ENCODE measurements around the gene THOC7.

THOC7 gene

DNA sequence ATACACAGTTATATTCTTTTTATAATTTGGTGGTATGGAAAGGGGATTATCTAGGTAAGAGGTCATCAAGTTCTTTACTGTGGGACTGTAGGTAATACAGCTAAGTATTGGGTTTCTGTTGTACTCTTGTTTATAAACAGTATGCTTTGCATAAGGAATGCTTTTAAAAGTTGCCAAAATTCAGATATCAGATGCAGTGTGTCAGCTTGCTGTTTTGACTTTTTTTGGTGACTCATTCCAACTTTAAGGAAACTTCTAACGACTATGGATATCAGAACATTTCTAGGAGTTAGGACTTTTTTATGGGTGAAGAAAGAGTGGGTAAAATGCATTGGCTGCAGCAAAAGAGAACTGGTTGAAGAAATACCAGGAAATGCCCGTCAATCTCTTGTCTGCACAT, 45.8 kb upstream of the THOC7 start:
- DNase-seq (ENCODE audit: low read depth) = no peak
- no peak overlapping the region for H3K4me3 ChIP-seq (ENCODE audit: low read depth, low read length)
- TF ChIP-seq, protein P1, sequence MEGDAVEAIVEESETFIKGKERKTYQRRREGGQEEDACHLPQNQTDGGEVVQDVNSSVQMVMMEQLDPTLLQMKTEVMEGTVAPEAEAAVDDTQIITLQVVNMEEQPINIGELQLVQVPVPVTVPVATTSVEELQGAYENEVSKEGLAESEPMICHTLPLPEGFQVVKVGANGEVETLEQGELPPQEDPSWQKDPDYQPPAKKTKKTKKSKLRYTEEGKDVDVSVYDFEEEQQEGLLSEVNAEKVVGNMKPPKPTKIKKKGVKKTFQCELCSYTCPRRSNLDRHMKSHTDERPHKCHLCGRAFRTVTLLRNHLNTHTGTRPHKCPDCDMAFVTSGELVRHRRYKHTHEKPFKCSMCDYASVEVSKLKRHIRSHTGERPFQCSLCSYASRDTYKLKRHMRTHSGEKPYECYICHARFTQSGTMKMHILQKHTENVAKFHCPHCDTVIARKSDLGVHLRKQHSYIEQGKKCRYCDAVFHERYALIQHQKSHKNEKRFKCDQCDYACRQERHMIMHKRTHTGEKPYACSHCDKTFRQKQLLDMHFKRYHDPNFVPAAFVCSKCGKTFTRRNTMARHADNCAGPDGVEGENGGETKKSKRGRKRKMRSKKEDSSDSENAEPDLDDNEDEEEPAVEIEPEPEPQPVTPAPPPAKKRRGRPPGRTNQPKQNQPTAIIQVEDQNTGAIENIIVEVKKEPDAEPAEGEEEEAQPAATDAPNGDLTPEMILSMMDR (IDR thresholded peaks at IDR 0.05; ENCODE audit: control insufficient read depth, extremely low read depth, insufficient read depth) = no peak

DNA sequence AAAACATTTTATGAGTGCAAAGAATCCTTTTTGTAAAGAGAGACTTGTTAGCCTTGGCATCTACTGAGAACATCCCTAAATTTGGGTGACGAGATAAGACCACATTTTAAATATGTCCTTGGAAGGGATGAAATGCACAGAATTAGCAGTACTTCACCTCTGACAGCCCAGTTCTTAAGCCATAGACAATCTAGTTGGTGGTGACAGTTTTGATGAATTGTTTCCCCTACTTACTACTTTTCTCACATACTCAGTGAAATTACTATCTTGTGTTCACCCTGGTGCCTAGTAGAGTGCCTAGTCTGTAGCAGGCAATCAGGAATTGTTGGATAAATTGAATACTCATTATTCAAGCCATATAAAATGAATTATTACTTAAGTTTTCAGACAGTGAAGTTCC, 45.2 kb upstream of the THOC7 start:
- TF ChIP-seq, protein P1 (IDR thresholded peaks at IDR 0.05; ENCODE audit: control insufficient read depth, extremely low read depth, insufficient read depth) = no peak
- H3K4me3 ChIP-seq (ENCODE audit: low read depth, low read length) = no peak overlapping the region
- DNase-seq (ENCODE audit: low read depth) = no peak

DNA sequence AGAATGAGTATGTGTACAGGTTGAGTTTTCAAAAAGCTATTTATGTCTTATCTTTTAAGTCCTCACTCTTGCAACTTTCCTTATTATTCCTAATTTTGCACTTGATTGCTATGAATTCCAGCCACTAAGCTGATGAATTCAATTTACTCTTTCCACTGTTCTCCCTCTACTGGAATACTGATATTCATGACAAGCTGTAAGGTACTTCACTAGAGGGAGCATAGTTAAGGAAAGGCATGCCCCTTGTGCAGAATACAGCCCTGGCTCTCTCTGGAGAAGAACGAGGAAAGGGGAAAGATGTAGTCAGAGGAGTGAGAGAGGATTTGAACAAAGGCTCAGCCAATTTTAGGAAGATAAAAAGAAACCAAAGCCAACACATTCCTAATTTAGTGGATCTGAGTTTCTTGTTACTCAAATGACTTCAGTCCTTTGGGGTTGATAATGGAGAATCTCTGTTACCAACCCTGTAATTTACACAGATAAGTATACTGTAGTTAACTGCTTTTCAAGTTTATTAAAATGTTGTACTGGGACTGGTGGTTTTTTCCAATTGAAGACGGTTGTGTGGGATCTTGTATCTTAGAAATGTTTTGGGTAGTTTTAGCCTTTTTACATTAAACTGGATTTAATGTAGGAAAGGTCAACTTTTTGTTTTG, 44.6 kb upstream of the THOC7 start:
- TF ChIP-seq, protein P1 (IDR thresholded peaks at IDR 0.05; ENCODE audit: control insufficient read depth, extremely low read depth, insufficient read depth) = peak; percentile 11; the same call in 1 of the 2 replicates
- no peak overlapping the region for H3K4me3 ChIP-seq (ENCODE audit: low read depth, low read length)
- no peak for DNase-seq (ENCODE audit: low read depth)

DNA sequence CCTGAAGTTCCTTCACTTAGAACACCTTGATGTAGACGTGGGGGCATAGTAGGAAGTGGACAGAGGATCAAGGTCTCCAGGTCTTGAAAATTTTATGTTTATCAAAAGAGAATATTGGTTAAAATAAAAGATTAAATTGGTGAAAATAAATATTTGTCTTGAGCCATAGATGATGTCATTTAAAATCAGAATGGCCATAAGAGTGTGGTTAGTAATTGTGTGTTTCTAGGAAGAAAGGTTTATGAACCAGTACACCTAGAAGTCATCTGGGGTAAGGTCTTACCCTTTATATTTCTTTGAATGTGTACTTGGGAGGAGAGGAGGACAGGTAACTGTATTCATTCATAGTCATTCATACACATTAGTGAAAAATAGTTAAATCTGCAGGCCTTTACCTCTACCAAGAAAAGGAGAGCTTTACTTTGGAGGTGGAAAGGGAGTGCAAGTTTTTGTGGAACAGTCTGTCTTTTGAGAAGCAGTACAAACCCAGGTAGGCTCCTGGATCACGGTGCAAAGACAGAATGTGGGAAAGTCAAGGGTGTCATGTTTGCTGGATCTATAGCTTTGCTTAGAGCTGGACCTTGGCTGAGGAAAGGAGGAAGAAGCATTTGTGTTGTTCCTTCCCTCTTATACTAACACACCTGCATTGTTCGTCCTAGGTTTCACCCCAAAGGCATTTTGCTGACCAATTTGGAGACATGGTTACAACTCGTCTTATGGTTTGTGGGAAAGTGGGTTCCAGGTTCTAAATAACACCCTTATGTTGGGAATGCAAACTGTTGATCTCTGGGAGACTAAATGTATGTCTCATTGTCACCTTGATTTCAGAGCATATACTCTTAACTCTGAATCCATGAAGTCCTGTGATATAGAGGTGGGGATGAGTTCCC, 42.4 kb upstream of the THOC7 start:
- DNase-seq (ENCODE audit: low read depth) = no peak
- TF ChIP-seq, protein P1 (IDR thresholded peaks at IDR 0.05; ENCODE audit: control insufficient read depth, extremely low read depth, insufficient read depth) = no peak
- H3K4me3 ChIP-seq (ENCODE audit: low read depth, low read length) = no peak overlapping the region

DNA sequence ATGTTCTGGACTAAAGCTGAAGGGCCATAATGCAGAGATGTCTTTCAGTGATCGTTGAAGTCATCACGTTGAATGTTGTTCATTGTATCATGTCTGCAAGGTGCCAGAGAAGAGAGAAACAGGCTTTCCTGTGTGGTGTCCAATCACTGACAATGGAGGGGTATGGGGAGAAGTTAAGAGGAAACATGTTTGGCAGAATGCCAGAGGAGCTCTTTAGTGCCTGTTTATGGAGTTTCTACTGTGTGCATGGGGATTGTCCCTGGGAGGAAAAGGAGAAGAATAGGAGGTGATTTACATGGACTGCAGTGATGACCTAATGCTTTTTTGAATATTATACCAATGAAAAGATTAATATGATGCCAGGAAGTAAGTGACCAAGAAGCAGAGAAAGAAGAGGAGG, 36.9 kb upstream of the THOC7 start:
- DNase-seq (ENCODE audit: low read depth) = no peak
- no peak overlapping the region for H3K4me3 ChIP-seq (ENCODE audit: low read depth, low read length)
- TF ChIP-seq, protein P1 (IDR thresholded peaks at IDR 0.05; ENCODE audit: control insufficient read depth, extremely low read depth, insufficient read depth) = no peak

DNA sequence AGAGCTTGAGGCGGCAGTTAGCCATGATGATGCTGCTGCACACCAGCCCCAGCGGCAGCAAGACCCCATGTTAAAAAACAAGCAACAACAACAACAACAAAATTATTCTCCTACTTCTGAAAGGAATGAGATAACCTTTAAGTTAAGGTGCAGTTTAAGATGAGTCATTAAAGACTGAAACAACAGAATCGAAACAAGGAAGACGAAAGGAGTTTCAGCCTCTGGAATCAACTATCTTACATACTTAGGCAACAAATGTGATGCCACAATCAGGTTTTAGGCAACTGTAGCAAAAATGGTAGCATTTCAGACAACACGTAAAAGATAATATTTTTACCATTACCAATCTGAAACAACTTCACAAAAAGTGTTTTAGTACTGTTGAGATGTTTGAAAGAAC, 36.4 kb upstream of the THOC7 start:
- no peak for DNase-seq (ENCODE audit: low read depth)
- TF ChIP-seq, protein P1 (IDR thresholded peaks at IDR 0.05; ENCODE audit: control insufficient read depth, extremely low read depth, insufficient read depth) = no peak
- H3K4me3 ChIP-seq (ENCODE audit: low read depth, low read length) = no peak overlapping the region
